IMR-90 (cell line): Measurements from ENCODE around the gene FADS1.

Source experiments
- BHLHE40 ChIP-seq: fragments of 150-350 bp; IDR thresholded peaks from 2 replicates; pipeline ENCODE4 v1.6.1; 2016; ENCODE audit warnings: mild to moderate bottlenecking, low read depth, low read length
- CEBPB ChIP-seq: IDR thresholded peaks from 2 replicates; pipeline ENCODE4 v1.6.1; 2012; ENCODE audit warnings: low read depth, low read length, improper control_type of control experiment
- FOS ChIP-seq: fragments of 150-350 bp; IDR thresholded peaks from 2 replicates; pipeline ENCODE4 v1.6.1; 2016; ENCODE audit warnings: low read depth, low read length
- MAFK ChIP-seq: IDR thresholded peaks from 2 replicates; pipeline ENCODE4 v1.6.1; 2012; ENCODE audit warnings: low read depth, low read length, improper control_type of control experiment
- MAZ ChIP-seq: IDR thresholded peaks from 2 replicates; pipeline ENCODE4 v1.6.1; 2012; ENCODE audit warnings: low read depth, mild to moderate bottlenecking, low read length, improper control_type of control experiment, moderate library complexity, borderline replicate concordance
- MXI1 ChIP-seq: IDR thresholded peaks from 2 replicates; pipeline ENCODE4 v1.6.1; 2012; ENCODE audit warnings: low read depth, mild to moderate bottlenecking, low read length, moderate library complexity, borderline replicate concordance
- POLR2A ChIP-seq: IDR thresholded peaks from 2 replicates; pipeline ENCODE4 v1.6.1; 2012; ENCODE audit warnings: mild to moderate bottlenecking, low read depth, low read length
- RCOR1 ChIP-seq: IDR thresholded peaks from 2 replicates; pipeline ENCODE4 v1.6.1; 2012; ENCODE audit warnings: mild to moderate bottlenecking, low read length, improper control_type of control experiment; ENCODE audit not compliant: insufficient replicate concordance
- TF ChIP-seq, protein P1 (sequence below): conservative IDR thresholded peaks from 2 replicates; pipeline ENCODE4 v1.5.1; 2012; ENCODE audit warnings: mild to moderate bottlenecking, low read depth, low read length, improper control_type of control experiment
- TF ChIP-seq, protein P2 (sequence below): fragments of 150-350 bp; IDR thresholded peaks from 2 replicates; pipeline ENCODE4 v1.6.1; 2016; ENCODE audit warnings: low read depth, mild to moderate bottlenecking, low read length, moderate library complexity, borderline replicate concordance

GRCh38 chr11:61777234-61778090 lies 39.3 kb downstream of the FADS1 start:
- no peak for TF ChIP-seq CEBPB
- TF ChIP-seq, protein P1, sequence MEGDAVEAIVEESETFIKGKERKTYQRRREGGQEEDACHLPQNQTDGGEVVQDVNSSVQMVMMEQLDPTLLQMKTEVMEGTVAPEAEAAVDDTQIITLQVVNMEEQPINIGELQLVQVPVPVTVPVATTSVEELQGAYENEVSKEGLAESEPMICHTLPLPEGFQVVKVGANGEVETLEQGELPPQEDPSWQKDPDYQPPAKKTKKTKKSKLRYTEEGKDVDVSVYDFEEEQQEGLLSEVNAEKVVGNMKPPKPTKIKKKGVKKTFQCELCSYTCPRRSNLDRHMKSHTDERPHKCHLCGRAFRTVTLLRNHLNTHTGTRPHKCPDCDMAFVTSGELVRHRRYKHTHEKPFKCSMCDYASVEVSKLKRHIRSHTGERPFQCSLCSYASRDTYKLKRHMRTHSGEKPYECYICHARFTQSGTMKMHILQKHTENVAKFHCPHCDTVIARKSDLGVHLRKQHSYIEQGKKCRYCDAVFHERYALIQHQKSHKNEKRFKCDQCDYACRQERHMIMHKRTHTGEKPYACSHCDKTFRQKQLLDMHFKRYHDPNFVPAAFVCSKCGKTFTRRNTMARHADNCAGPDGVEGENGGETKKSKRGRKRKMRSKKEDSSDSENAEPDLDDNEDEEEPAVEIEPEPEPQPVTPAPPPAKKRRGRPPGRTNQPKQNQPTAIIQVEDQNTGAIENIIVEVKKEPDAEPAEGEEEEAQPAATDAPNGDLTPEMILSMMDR = no peak
- no peak for TF ChIP-seq FOS
- no peak for TF ChIP-seq BHLHE40
- no peak for TF ChIP-seq POLR2A
- no peak for TF ChIP-seq MAFK
- TF ChIP-seq MXI1 = no peak
- TF ChIP-seq RCOR1 = no peak
- TF ChIP-seq MAZ = no peak
- TF ChIP-seq, protein P2, sequence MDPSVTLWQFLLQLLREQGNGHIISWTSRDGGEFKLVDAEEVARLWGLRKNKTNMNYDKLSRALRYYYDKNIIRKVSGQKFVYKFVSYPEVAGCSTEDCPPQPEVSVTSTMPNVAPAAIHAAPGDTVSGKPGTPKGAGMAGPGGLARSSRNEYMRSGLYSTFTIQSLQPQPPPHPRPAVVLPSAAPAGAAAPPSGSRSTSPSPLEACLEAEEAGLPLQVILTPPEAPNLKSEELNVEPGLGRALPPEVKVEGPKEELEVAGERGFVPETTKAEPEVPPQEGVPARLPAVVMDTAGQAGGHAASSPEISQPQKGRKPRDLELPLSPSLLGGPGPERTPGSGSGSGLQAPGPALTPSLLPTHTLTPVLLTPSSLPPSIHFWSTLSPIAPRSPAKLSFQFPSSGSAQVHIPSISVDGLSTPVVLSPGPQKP = no peak
